Smooth muscle cell (in vitro differentiated cells): ENCODE measurements around the gene SLCO1A2. TPM values are rescaled to one million over a fixed set of nuclear protein-coding genes. Genes with fewer than 3 reads are reported as not detected.

ENCODE experiments used
- DNase-seq: peaks from one replicate; lab custom pipeline; 2025; ENCODE audit not compliant: unreplicated experiment; lab: John Stamatoyannopoulos, UW
- H2AFZ ChIP-seq: fragments of 200-600 bp; sonication (generic); 2 replicates; pipeline ENCODE4 v1.6.0; 2016; ENCODE audit warnings: antibody characterized with exemption, low read depth, mild to moderate bottlenecking
- H3F3A ChIP-seq: fragments of 200-600 bp; sonication (generic); 2 replicates; pipeline ENCODE4 v1.6.0; 2017; ENCODE audit warnings: antibody characterized with exemption, low read depth
- H3K27ac ChIP-seq: fragments of 200-600 bp; sonication (generic); 2 replicates; pipeline ENCODE4 v1.5.1; 2016; ENCODE audit warnings: low read depth, mild to moderate bottlenecking
- H3K27me3 ChIP-seq: fragments of 200-600 bp; sonication (generic); 2 replicates; pipeline ENCODE4 v1.6.1; 2016; ENCODE audit warnings: low read depth, mild to moderate bottlenecking
- H3K36me3 ChIP-seq: fragments of 200-600 bp; sonication (generic); 2 replicates; pipeline ENCODE4 v1.5.1; 2016; ENCODE audit warnings: low read depth
- H3K4me1 ChIP-seq: fragments of 200-600 bp; sonication (generic); 2 replicates; pipeline ENCODE4 v1.5.1; 2016; ENCODE audit warnings: low read depth
- H3K4me2 ChIP-seq: fragments of 200-600 bp; sonication (generic); 2 replicates; pipeline ENCODE4 v1.6.0; 2016; ENCODE audit warnings: mild to moderate bottlenecking
- H3K4me3 ChIP-seq: fragments of 200-600 bp; sonication (generic); 2 replicates; pipeline ENCODE4 v1.5.1; 2016; ENCODE audit warnings: mild to moderate bottlenecking
- H3K79me2 ChIP-seq: fragments of 200-600 bp; sonication (generic); 2 replicates; pipeline ENCODE4 v1.6.0; 2016; ENCODE audit warnings: low read depth, mild to moderate bottlenecking
- H3K9ac ChIP-seq: fragments of 200-600 bp; sonication (generic); 2 replicates; pipeline ENCODE4 v1.6.0; 2016; ENCODE audit warnings: low read depth
- H3K9me3 ChIP-seq: fragments of 200-600 bp; sonication (generic); replicated peaks from 2 replicates; pipeline ENCODE4 v1.5.1; 2016; ENCODE audit warnings: low read depth
- H4K20me1 ChIP-seq: fragments of 200-600 bp; sonication (generic); 2 replicates; pipeline ENCODE4 v1.6.0; 2016; ENCODE audit warnings: low read depth
- CTCF ChIP-seq: fragments of 200-600 bp; sonication (generic); IDR thresholded peaks from 2 replicates; pipeline ENCODE4 v1.5.1; 2017; ENCODE audit warnings: borderline replicate concordance, mild to moderate bottlenecking, antibody characterized with exemption; ENCODE audit not compliant: insufficient read depth, poor library complexity, severe bottlenecking
- WGBS: methylation state at CpG from one replicate; pipeline ENCODE4 v1.1.7; 2016; ENCODE audit warnings: low lambda C conversion rate; 5-methylcytosine and 5-hydroxymethylcytosine counted together
- polyA plus RNA-seq: library from polyadenylated mRNA; unstranded; fragments of >200 nt; fragmentation: Nextera tagmentation; extraction: Ambion mirVana; gene quantifications from 2 replicates; pipeline ENCODE4 v1.2.1, GENCODE V29; 2016
- total RNA-seq: library from RNA; depleted of rRNA; stranded (reverse); fragments of >200 nt; gene quantifications from 2 replicates; pipeline ENCODE4 v1.2.3, GENCODE V29; 2014

The SLCO1A2 gene
- total and polyA plus RNA-seq, 2 experiments from 2014 or later = 1.8 to 2.4 TPM

- Histone ChIP-seq H3K27ac (no peak overlapping the region), H3K36me3 (no peaks in the 10 kb centered on the region), H3K27me3 (no peaks in the 10 kb centered on the region), H3K79me2 (no peaks in the 10 kb centered on the region), H3K4me1 (no peaks in the 10 kb centered on the region), H3K4me2 (no peak overlapping the region), H3K9me3 (no peaks in the 10 kb centered on the region), H2AFZ (no peak overlapping the region), H3F3A (no peaks in the 10 kb centered on the region), H3K4me3 (no peak overlapping the region), H3K9ac (no peak overlapping the region), H4K20me1 (no peaks in the 10 kb centered on the region)
- no peak for DNase-seq
- no peak for TF ChIP-seq CTCF
- 91% methylated on average over 1 of the region's 1 CpG for WGBS
Measured at GRCh38 chr12:21339921-21340320, 5.2 kb upstream of the SLCO1A2 start.

GRCh38 chr12:21337959-21338744, 3.4 kb upstream of the SLCO1A2 start:
- H4K20me1 ChIP-seq = no peaks in the 10 kb centered on the region
- DNase-seq = no peak
- no peak overlapping the region for H3K27ac ChIP-seq
- no peak overlapping the region for H3K4me2 ChIP-seq
- H3K4me3 ChIP-seq = no peak overlapping the region
- no peaks in the 10 kb centered on the region for H3K27me3 ChIP-seq
- no peak for TF ChIP-seq CTCF
- no peaks in the 10 kb centered on the region for H3K79me2 ChIP-seq
- H2AFZ ChIP-seq = no peak overlapping the region
- H3K9ac ChIP-seq = no peak overlapping the region
- WGBS = 89% methylated on average over 6 of the region's 6 CpGs
- no peaks in the 10 kb centered on the region for H3K4me1 ChIP-seq
- no peaks in the 10 kb centered on the region for H3F3A ChIP-seq
- no peaks in the 10 kb centered on the region for H3K36me3 ChIP-seq
- no peaks in the 10 kb centered on the region for H3K9me3 ChIP-seq

GRCh38 chr12:21337453-21337852, 2.7 kb upstream of the SLCO1A2 start:
- Histone ChIP-seq H3K79me2 (no peaks in the 10 kb centered on the region), H3K4me2 (no peak overlapping the region), H3K27me3 (no peaks in the 10 kb centered on the region), H3K9me3 (no peaks in the 10 kb centered on the region), H3K4me3 (no peak overlapping the region), H3K27ac (no peak overlapping the region), H3K4me1 (no peaks in the 10 kb centered on the region), H3F3A (no peaks in the 10 kb centered on the region), H3K36me3 (no peaks in the 10 kb centered on the region), H3K9ac (no peak overlapping the region), H4K20me1 (no peaks in the 10 kb centered on the region), H2AFZ (no peak overlapping the region)
- DNase-seq = no peak
- no peak for TF ChIP-seq CTCF

- 88% methylated on average over 5 of the region's 5 CpGs for WGBS
- no peak overlapping the region for H3K9ac ChIP-seq
- H3K4me2 ChIP-seq = no peak overlapping the region
- no peak for DNase-seq
- H3K4me1 ChIP-seq = no peaks in the 10 kb centered on the region
- no peaks in the 10 kb centered on the region for H4K20me1 ChIP-seq
- H3K4me3 ChIP-seq = no peak overlapping the region
- H3K36me3 ChIP-seq = no peaks in the 10 kb centered on the region
- no peaks in the 10 kb centered on the region for H3K79me2 ChIP-seq
- H3K27ac ChIP-seq = no peak overlapping the region
- H2AFZ ChIP-seq = no peak overlapping the region
- TF ChIP-seq CTCF = no peak
- no peaks in the 10 kb centered on the region for H3K27me3 ChIP-seq
- no peaks in the 10 kb centered on the region for H3F3A ChIP-seq
- no peaks in the 10 kb centered on the region for H3K9me3 ChIP-seq
Measured at GRCh38 chr12:21336656-21337055, 1.9 kb upstream of the SLCO1A2 start.
